GM19324 (cell line): ENCODE measurements around the gene ECM2.

Experiments
- ATAC-seq: cut with Tn5 transposase; IDR thresholded peaks from one replicate; pipeline ENCODE4 v1.9.1; 2021; ENCODE audit warnings: mild to moderate bottlenecking, moderate library complexity; ENCODE audit not compliant: unreplicated experiment, low FRiP score

ECM2 gene

GRCh38 chr9:92528522-92528849 is 7.3 kb downstream of the ECM2 start:
- no peak for ATAC-seq

- ATAC-seq, result no peak
Observed at GRCh38 chr9:92527832-92528521, 7.8 kb downstream of the ECM2 start.

- ATAC-seq, result no peak
Observed at GRCh38 chr9:92527291-92527828, 8.4 kb downstream of the ECM2 start.

- ATAC-seq, result no peak
Observed at GRCh38 chr9:92525306-92525705, 10.5 kb downstream of the ECM2 start.

GRCh38 chr9:92524881-92525280 is 10.9 kb downstream of the ECM2 start:
- ATAC-seq, result no peak

- ATAC-seq, result no peak
Observed at GRCh38 chr9:92522983-92523970, 12.5 kb downstream of the ECM2 start.

- ATAC-seq, result no peak
Observed at GRCh38 chr9:92520837-92521236, 15.0 kb downstream of the ECM2 start.

GRCh38 chr9:92518199-92518598 is 17.6 kb downstream of the ECM2 start:
- ATAC-seq, result no peak

GRCh38 chr9:92517046-92517445 is 18.7 kb downstream of the ECM2 start:
- ATAC-seq, result no peak

- no peak for ATAC-seq
Observed at GRCh38 chr9:92516521-92516920, 19.3 kb downstream of the ECM2 start.

- no peak for ATAC-seq
Observed at GRCh38 chr9:92514635-92515034, 21.2 kb downstream of the ECM2 start.

- ATAC-seq, result no peak
Observed at GRCh38 chr9:92513349-92513748, 22.4 kb downstream of the ECM2 start.

- no peak for ATAC-seq
Observed at GRCh38 chr9:92512622-92513021, 23.2 kb downstream of the ECM2 start.

GRCh38 chr9:92510747-92511146 is 25.0 kb downstream of the ECM2 start:
- no peak for ATAC-seq

GRCh38 chr9:92509050-92509449 is 26.7 kb downstream of the ECM2 start:
- no peak for ATAC-seq

- no peak for ATAC-seq
Observed at GRCh38 chr9:92508018-92508820, 27.6 kb downstream of the ECM2 start.

GRCh38 chr9:92507496-92507895 is 28.3 kb downstream of the ECM2 start:
- ATAC-seq, result no peak

- ATAC-seq, result no peak
Observed at GRCh38 chr9:92507005-92507404, 28.8 kb downstream of the ECM2 start.

GRCh38 chr9:92506184-92506857 is 29.5 kb downstream of the ECM2 start:
- no peak for ATAC-seq

GRCh38 chr9:92504881-92505280 is 30.9 kb downstream of the ECM2 start:
- no peak for ATAC-seq
